Esophagus muscularis mucosa (tissue), 4 donors: ENCODE data around the gene MAN1B1. TPM values are rescaled to one million over a fixed set of nuclear protein-coding genes. Genes with fewer than 3 reads are reported as not detected.

Experiments
- DNase-seq: peaks from one replicate; pipeline ENCODE4 v3.0.0-alpha.2; 2017; ENCODE audit errors: extremely low spot score
- H3K27ac ChIP-seq, 4 donors: fragments of 200-600 bp; sonication (generic); replicated peaks in 1 of 4; 1 replicate in 3 of 4; 2 replicates in 1 of 4; pipeline ENCODE4 v1.5.1; 2016 to 2019; ENCODE audit warnings: mild to moderate bottlenecking in 1 of 4
- H3K27me3 ChIP-seq, 4 donors: fragments of 200-600 bp; sonication (generic); one replicate each; pipeline versions ENCODE4 v1.5.1 to v1.6.0; 2016 to 2019
- H3K36me3 ChIP-seq, 4 donors: fragments of 200-600 bp; sonication (generic); one replicate each; pipeline ENCODE4 v1.5.1; 2016 to 2019
- H3K4me1 ChIP-seq, 4 donors: fragments of 200-600 bp; sonication (generic); one replicate each; pipeline ENCODE4 v1.5.1; 2016 to 2019
- H3K4me3 ChIP-seq, 4 donors: fragments of 200-600 bp; sonication (generic); 1 replicate in 2 of 4; 2 replicates in 2 of 4; pipeline ENCODE4 v1.5.1; 2016 to 2019; ENCODE audit warnings: mild to moderate bottlenecking in 4 of 4, moderate library complexity in 1 of 4
- H3K9me3 ChIP-seq, 4 donors: fragments of 200-600 bp; sonication (generic); 1 replicate in 3 of 4; 2 replicates in 1 of 4; pipeline ENCODE4 v1.5.1; 2016 to 2019
- CTCF ChIP-seq, 3 experiments: fragments of 200-600 bp in 2 of 3; fragments of 450-650 bp in 1 of 3; sonication (generic) in 2 of 3; IDR thresholded peaks; one replicate each; pipeline ENCODE4 v1.5.1; 2017 to 2019; ENCODE audit warnings: antibody characterized with exemption in 3 of 3, mild to moderate bottlenecking in 2 of 3, moderate library complexity in 1 of 3
- EP300 ChIP-seq: sonication (generic); formaldehyde crosslinking; IDR thresholded peaks from one replicate; pipeline ENCODE4 v1.6.1; 2017; ENCODE audit warnings: antibody characterized with exemption
- POLR2A ChIP-seq: fragments of 450-650 bp; IDR thresholded peaks from one replicate; pipeline ENCODE4 v1.6.1; 2017; ENCODE audit warnings: antibody characterized with exemption, moderate library complexity, mild to moderate bottlenecking, low read depth
- POLR2AphosphoS5 ChIP-seq, 2 donors: sonication (generic); formaldehyde crosslinking; IDR thresholded peaks; one replicate each; pipeline ENCODE4 v1.6.1; 2017; ENCODE audit warnings: antibody characterized with exemption in 2 of 2
- WGBS: methylation state at CpG from one replicate; pipeline ENCODE4 v1.1.5; 2018; 5-methylcytosine and 5-hydroxymethylcytosine counted together
- intact Hi-C: fragments of 100-400 bp; cut with DNase I; formaldehyde crosslinking; loops from one replicate; pipeline ENCODE4 v1.15.1; 2023
- total RNA-seq, 4 donors: library from RNA; depleted of rRNA; stranded (reverse); fragments of >200 nt; gene quantifications; one replicate each; pipeline versions ENCODE4 v1.1.0 to v1.2.1, GENCODE V29; 2016

Gene MAN1B1
- total RNA-seq, 4 donors from 2014 or later = 22.4 to 36.6 (median 27.0) TPM

DNA sequence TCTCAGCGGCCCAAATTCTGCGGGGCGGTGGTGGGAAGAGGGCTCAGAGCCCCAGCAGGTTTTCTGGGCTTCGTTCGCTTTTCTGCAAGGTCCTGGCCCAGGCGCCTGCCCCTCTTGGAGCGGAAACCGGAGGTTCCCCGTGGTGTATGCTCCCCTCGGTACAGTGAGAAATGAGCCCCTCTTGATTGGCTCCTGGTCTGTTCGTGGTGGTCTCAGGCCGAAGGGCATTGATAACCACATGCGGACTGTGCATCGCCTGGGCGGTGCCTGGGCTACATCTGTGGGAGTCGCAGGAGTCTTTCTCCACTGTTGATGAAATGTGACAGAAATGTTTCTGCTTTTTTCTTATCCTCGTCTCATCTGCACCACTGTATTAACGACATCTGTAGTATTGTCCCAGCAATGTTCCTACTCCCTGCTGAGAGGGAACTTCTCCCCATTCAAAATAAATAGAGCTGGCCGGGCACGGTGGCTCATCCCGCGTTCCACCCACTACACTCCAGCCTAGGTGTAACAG is 682 bp downstream of the MAN1B1 start:
- H3K9me3 ChIP-seq = no peaks in the 10 kb centered on the region
- peak overlapping the region; percentile 95 to 99 (median 98) for H3K27ac ChIP-seq
- intact Hi-C loops = no loop called here
- no peak for DNase-seq
- whole genome bisulfite sequencing = 13% methylated on average over 16 of the region's 22 CpGs
- peaks cover 3 to 47% (median 36%) of the 10 kb centered on the region in 4 donors for H3K36me3 ChIP-seq
- peak overlapping the region; percentile 79 to 95 (median 86) for H3K4me3 ChIP-seq
- no peaks in the 10 kb centered on the region for H3K27me3 ChIP-seq
- TF ChIP-seq CTCF (IDR thresholded peaks at IDR 0.05) = no peak
- no peak for TF ChIP-seq POLR2A
- no peak for TF ChIP-seq POLR2AphosphoS5 (IDR thresholded peaks at IDR 0.05)
- no peak for TF ChIP-seq EP300
- peaks cover 19 to 64% (median 49%) of the 10 kb centered on the region in 4 donors for H3K4me1 ChIP-seq

- Histone ChIP-seq H3K4me3 (no peak overlapping the region), H3K9me3 (no peaks in the 10 kb centered on the region), H3K36me3 (peaks cover 5 to 47% (median 36%) of the 10 kb centered on the region in 4 donors), H3K4me1 (peaks cover 19 to 59% (median 47%) of the 10 kb centered on the region in 4 donors), H3K27ac (no peak overlapping the region), H3K27me3 (no peaks in the 10 kb centered on the region)
- intact Hi-C loops = no loop called here
- 91% methylated on average over 5 of the region's 5 CpGs for WGBS
- DNase-seq = no peak
- TF ChIP-seq EP300 (no peak), POLR2A (no peak), CTCF (IDR thresholded peaks at IDR 0.05) (no peak), POLR2AphosphoS5 (IDR thresholded peaks at IDR 0.05) (no peak)
Measured at GRCh38 chr9:137088121-137088520, 1.3 kb downstream of the MAN1B1 start.

GRCh38 chr9:137089232-137089947 is 2.6 kb downstream of the MAN1B1 start:
- Histone ChIP-seq H3K4me3 (no peak overlapping the region), H3K27ac (no peak overlapping the region), H3K27me3 (no peaks in the 10 kb centered on the region), H3K36me3 (peaks cover 8 to 56% (median 37%) of the 10 kb centered on the region in 4 donors), H3K4me1 (peaks cover 19 to 46% (median 36%) of the 10 kb centered on the region in 4 donors), H3K9me3 (no peaks in the 10 kb centered on the region)
- 83% methylated on average over 9 of the region's 11 CpGs for WGBS
- intact Hi-C loops = no loop called here
- TF ChIP-seq CTCF (IDR thresholded peaks at IDR 0.05) (no peak), POLR2A (no peak), POLR2AphosphoS5 (IDR thresholded peaks at IDR 0.05) (no peak), EP300 (no peak)
- no peak for DNase-seq

GRCh38 chr9:137095664-137096517 is 9.1 kb downstream of the MAN1B1 start:
- Histone ChIP-seq H3K36me3 (peaks cover 29 to 93% (median 81%) of the 10 kb centered on the region in 4 donors), H3K27ac (no peak overlapping the region), H3K27me3 (no peaks in the 10 kb centered on the region), H3K4me1 (no peaks in the 10 kb centered on the region), H3K9me3 (no peaks in the 10 kb centered on the region), H3K4me3 (no peak overlapping the region)
- WGBS = 82% methylated on average over 29 of the region's 30 CpGs
- TF ChIP-seq POLR2A = no peak
- no peak for TF ChIP-seq POLR2AphosphoS5 (IDR thresholded peaks at IDR 0.05)
- TF ChIP-seq EP300 = no peak
- no peak for TF ChIP-seq CTCF (IDR thresholded peaks at IDR 0.05)
- DNase-seq = no peak
- intact Hi-C loops = no loop called here
